Fibroblast of lung (primary cell): ENCODE results near the gene PRMT6.

Experiments
- EZH2 ChIP-seq: IDR thresholded peaks from 2 replicates; pipeline ENCODE4 v1.5.1; 2012; ENCODE audit warnings: low read length, control low read depth, mild to moderate bottlenecking; ENCODE audit errors: missing control alignments
- TF ChIP-seq, protein P1 (sequence below), 2 donors: IDR thresholded peaks in 1 of 2; conservative IDR thresholded peaks in 1 of 2; 1 replicate in 1 of 2; 2 replicates in 1 of 2; pipeline ENCODE4 v1.5.1; 2011 to 2012; ENCODE audit warnings: low read length in 2 of 2, control low read depth in 1 of 2, inconsistent platforms in 1 of 2, low read depth in 1 of 2, mild to moderate bottlenecking in 1 of 2

DNA sequence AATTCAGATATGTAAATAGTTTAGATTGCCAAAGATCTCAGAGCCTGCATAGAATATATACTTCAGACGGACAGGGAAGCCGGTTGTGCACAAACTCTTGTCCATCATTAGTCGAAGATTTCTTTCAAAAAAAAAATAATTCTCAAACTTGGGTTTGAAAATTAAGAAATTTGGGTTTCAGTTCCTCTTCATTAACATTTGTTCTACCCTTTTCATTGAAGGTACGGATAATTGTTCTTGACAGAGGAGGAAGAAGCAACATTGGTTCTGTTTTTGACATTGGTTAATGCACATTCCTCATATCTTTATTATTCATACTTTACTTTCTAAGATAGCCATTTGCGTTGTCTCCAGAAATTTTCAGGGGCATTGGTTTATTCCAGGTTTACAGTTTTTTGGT, 38.0 kb upstream of the PRMT6 start:
- TF ChIP-seq, protein P1, sequence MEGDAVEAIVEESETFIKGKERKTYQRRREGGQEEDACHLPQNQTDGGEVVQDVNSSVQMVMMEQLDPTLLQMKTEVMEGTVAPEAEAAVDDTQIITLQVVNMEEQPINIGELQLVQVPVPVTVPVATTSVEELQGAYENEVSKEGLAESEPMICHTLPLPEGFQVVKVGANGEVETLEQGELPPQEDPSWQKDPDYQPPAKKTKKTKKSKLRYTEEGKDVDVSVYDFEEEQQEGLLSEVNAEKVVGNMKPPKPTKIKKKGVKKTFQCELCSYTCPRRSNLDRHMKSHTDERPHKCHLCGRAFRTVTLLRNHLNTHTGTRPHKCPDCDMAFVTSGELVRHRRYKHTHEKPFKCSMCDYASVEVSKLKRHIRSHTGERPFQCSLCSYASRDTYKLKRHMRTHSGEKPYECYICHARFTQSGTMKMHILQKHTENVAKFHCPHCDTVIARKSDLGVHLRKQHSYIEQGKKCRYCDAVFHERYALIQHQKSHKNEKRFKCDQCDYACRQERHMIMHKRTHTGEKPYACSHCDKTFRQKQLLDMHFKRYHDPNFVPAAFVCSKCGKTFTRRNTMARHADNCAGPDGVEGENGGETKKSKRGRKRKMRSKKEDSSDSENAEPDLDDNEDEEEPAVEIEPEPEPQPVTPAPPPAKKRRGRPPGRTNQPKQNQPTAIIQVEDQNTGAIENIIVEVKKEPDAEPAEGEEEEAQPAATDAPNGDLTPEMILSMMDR (conservative IDR thresholded peaks at IDR 0.05 in 1 of 2, IDR thresholded peaks at IDR 0.05 in 1 of 2; ENCODE audit: low read depth in 1 of 2, low read length in 2 of 2), result no peak
- TF ChIP-seq EZH2, result no peak
